SKM-1 treated with dmso at 0.1 percent for 144 hours (cell line): ENCODE measurements around the gene SIK3.
"Not testable (repeated sequence)": the region's sequence is repeated elsewhere in the genome, so short reads cannot be mapped to it uniquely, and the experiment has no call there.

Experiments used
- DNase-seq: peaks from one replicate; lab custom pipeline; 2025; ENCODE audit not compliant: unreplicated experiment; lab: John Stamatoyannopoulos, UW

Gene SIK3

GRCh38 chr11:117098269-117099232, at the start of gene SIK3:
SIK3 (minus strand) TSS chr11:117098428; CDS start chr11:117098415, 13 bp downstream.
- peak; percentile 86 for DNase-seq

- no peak for DNase-seq
Observed at GRCh38 chr11:117146521-117146920, 48.3 kb upstream of the SIK3 start.

GRCh38 chr11:117145393-117145761, 47.1 kb upstream of the SIK3 start:
- DNase-seq: no peak

GRCh38 chr11:117144477-117145392, 46.5 kb upstream of the SIK3 start:
- peak; percentile 66 for DNase-seq

- DNase-seq: peak; percentile 94
Observed at GRCh38 chr11:117143871-117144476, 45.7 kb upstream of the SIK3 start, which contains the start of gene PAFAH1B2. PAFAH1B2 (plus strand) TSS chr11:117144287; CDS start chr11:117152448, 8,161 bp downstream.

- DNase-seq: no peak
Observed at GRCh38 chr11:117143390-117143789, 45.2 kb upstream of the SIK3 start.

GRCh38 chr11:117137223-117138086, 39.2 kb upstream of the SIK3 start:
- not testable (repeated sequence) for DNase-seq

GRCh38 chr11:117134979-117135378, 36.8 kb upstream of the SIK3 start:
- DNase-seq: not testable (repeated sequence)

- no peak for DNase-seq
Observed at GRCh38 chr11:117134431-117134830, 36.2 kb upstream of the SIK3 start.

- no peak for DNase-seq
Observed at GRCh38 chr11:117130879-117131278, 32.7 kb upstream of the SIK3 start.

GRCh38 chr11:117130396-117130795, 32.2 kb upstream of the SIK3 start:
- not testable (repeated sequence) for DNase-seq

- DNase-seq: no peak
Observed at GRCh38 chr11:117128289-117128688, 30.1 kb upstream of the SIK3 start.

- DNase-seq: no peak
Observed at GRCh38 chr11:117127171-117127901, 29.1 kb upstream of the SIK3 start.

GRCh38 chr11:117126223-117126965, 28.2 kb upstream of the SIK3 start:
- no peak for DNase-seq

- no peak for DNase-seq
Observed at GRCh38 chr11:117122556-117122955, 24.3 kb upstream of the SIK3 start.

- no peak for DNase-seq
Observed at GRCh38 chr11:117121176-117121575, 22.9 kb upstream of the SIK3 start.

GRCh38 chr11:117117681-117118080, 19.5 kb upstream of the SIK3 start:
- no peak for DNase-seq

- DNase-seq: not testable (repeated sequence)
Observed at GRCh38 chr11:117112939-117113338, 14.7 kb upstream of the SIK3 start.

GRCh38 chr11:117112497-117112896, 14.3 kb upstream of the SIK3 start:
- DNase-seq: not testable (repeated sequence)
